ENCODE measurements around the gene AVP.

Gene AVP

GRCh38 chr20:3111507-3111906 is 27.0 kb upstream of the AVP start:
- in situ Hi-C loops (cut with HindIII; ENCODE audit: low sequenced_read_pairs), result no loop called here

GRCh38 chr20:3109350-3110302 is 25.1 kb upstream of the AVP start:
- in situ Hi-C loops (cut with HindIII; ENCODE audit: low sequenced_read_pairs), result no loop called here

- in situ Hi-C loops (cut with HindIII; ENCODE audit: low sequenced_read_pairs), result no loop called here
Observed at GRCh38 chr20:3107464-3108025, 23.0 kb upstream of the AVP start.

GRCh38 chr20:3106658-3107463 is 22.3 kb upstream of the AVP start:
- in situ Hi-C loops (cut with HindIII; ENCODE audit: low sequenced_read_pairs), result no loop called here

- in situ Hi-C loops (cut with HindIII; ENCODE audit: low sequenced_read_pairs), result no loop called here
Observed at GRCh38 chr20:3106185-3106584, 21.7 kb upstream of the AVP start.

- in situ Hi-C loops (cut with HindIII; ENCODE audit: low sequenced_read_pairs), result no loop called here
Observed at GRCh38 chr20:3105256-3106137, 21.0 kb upstream of the AVP start.

- in situ Hi-C loops (cut with HindIII; ENCODE audit: low sequenced_read_pairs), result loop anchor here (5.0 kb wide), 1 partner anchor 49 kb away; no protein-coding TSS in a partner anchor
Observed at GRCh38 chr20:3103369-3104032, 19.0 kb upstream of the AVP start.

GRCh38 chr20:3102575-3103368 is 18.2 kb upstream of the AVP start:
- in situ Hi-C loops (cut with HindIII; ENCODE audit: low sequenced_read_pairs), result loop anchor here (5.0 kb wide), 1 partner anchor 50 kb away; no protein-coding TSS in a partner anchor

- in situ Hi-C loops (cut with HindIII; ENCODE audit: low sequenced_read_pairs), result loop anchor here (5.0 kb wide), 1 partner anchor 50 kb away; no protein-coding TSS in a partner anchor
Observed at GRCh38 chr20:3101737-3102574, 17.4 kb upstream of the AVP start.

GRCh38 chr20:3101251-3101650 is 16.7 kb upstream of the AVP start:
- in situ Hi-C loops (cut with HindIII; ENCODE audit: low sequenced_read_pairs), result loop anchor here (5.0 kb wide), 1 partner anchor 51 kb away; no protein-coding TSS in a partner anchor

- in situ Hi-C loops (cut with HindIII; ENCODE audit: low sequenced_read_pairs), result loop anchor here (5.0 kb wide), 1 partner anchor 52 kb away; no protein-coding TSS in a partner anchor
Observed at GRCh38 chr20:3100480-3100879, 16.0 kb upstream of the AVP start.

GRCh38 chr20:3094848-3095629 is 10.5 kb upstream of the AVP start:
- in situ Hi-C loops (cut with HindIII; ENCODE audit: low sequenced_read_pairs), result no loop called here

- in situ Hi-C loops (cut with HindIII; ENCODE audit: low sequenced_read_pairs), result no loop called here
Observed at GRCh38 chr20:3093861-3094361, 9.4 kb upstream of the AVP start.

- in situ Hi-C loops (cut with HindIII; ENCODE audit: low sequenced_read_pairs), result no loop called here
Observed at GRCh38 chr20:3092611-3093379, 8.3 kb upstream of the AVP start.

GRCh38 chr20:3090565-3090964 is 6.0 kb upstream of the AVP start:
- in situ Hi-C loops (cut with HindIII; ENCODE audit: low sequenced_read_pairs), result no loop called here

- in situ Hi-C loops (cut with HindIII; ENCODE audit: low sequenced_read_pairs), result no loop called here
Observed at GRCh38 chr20:3088031-3088430, 3.5 kb upstream of the AVP start.

All from endothelial cell of hepatic sinusoid (primary cell).